Measurements from ENCODE around the gene FGG. TPM values are rescaled to one million over a fixed set of nuclear protein-coding genes. Genes with fewer than 3 reads are reported as not detected.

The FGG gene
- total and polyA plus RNA-seq, 10 of the 15 experiments (the other 5 are each of a cell fraction or from before 2014, with no cell fraction given), result 1.8 TPM; not detected in 9

GRCh38 chr4:154642373-154643009, 30.0 kb upstream of the FGG start:
- ChIA-PET POLR2A (no interaction called here), RAD21 (ENCODE audit: unreplicated experiment) (no interaction called here), SMC1A (ENCODE audit: uncharacterized antibody, unreplicated experiment) (interaction anchor here (1.0 kb wide), 1 partner anchor 25 kb away, joined by 3 read pairs; no protein-coding TSS in a partner anchor), CTCF (interaction anchor here (0.6 to 0.7 kb wide), 2 partner anchors 320 to 406 kb away, joined by 3 read pairs; no protein-coding TSS in a partner anchor)
- BruUV-seq (replicated peaks), result no TSS peak
- no peaks in the 10 kb centered on the region for H3K9me3 ChIP-seq (replicated peaks; ENCODE audit: control insufficient read depth, insufficient read depth, low read length)
- H3K4me3 ChIP-seq, result no peak overlapping the region
- ATAC-seq, result no peak
- H2AFZ ChIP-seq (ENCODE audit: control insufficient read depth, low read depth, low read length), result no peak overlapping the region
- intact Hi-C loops (cut with micrococcal nuclease; ENCODE audit: unreplicated experiment), result no loop called here
- no peak for FAIRE-seq
- H3K4me2 ChIP-seq (ENCODE audit: control insufficient read depth, insufficient read depth), result no peak overlapping the region
- H3K9ac ChIP-seq (ENCODE audit: control insufficient read depth, insufficient read depth, low read length), result no peak overlapping the region
- no peak overlapping the region for H3K27ac ChIP-seq (ENCODE audit: control insufficient read depth, insufficient read depth)
- H3K4me1 ChIP-seq (ENCODE audit: control insufficient read depth, insufficient read depth, low read length), result no peaks in the 10 kb centered on the region
- no peaks in the 10 kb centered on the region for H3K36me3 ChIP-seq (ENCODE audit: control insufficient read depth in 2 of 2, insufficient read depth in 2 of 2, low read length in 1 of 2)
- no peaks in the 10 kb centered on the region for H3K27me3 ChIP-seq (replicated peaks in 1 of 2; ENCODE audit: control insufficient read depth in 2 of 2, insufficient read depth in 2 of 2, low read length in 1 of 2)
- H4K20me1 ChIP-seq (ENCODE audit: control insufficient read depth, insufficient read depth), result no peaks in the 10 kb centered on the region
- no peaks in the 10 kb centered on the region for H3K79me2 ChIP-seq (ENCODE audit: control insufficient read depth, insufficient read depth, low read length)
- DNase-seq (ENCODE audit: low read depth, low spot score), result no peak
- WGBS (ENCODE audit: insufficient coverage, insufficient replicate concordance, low lambda C conversion rate, missing lambda C conversion rate), result 30% methylated on average over 5 of the region's 5 CpGs
- in situ Hi-C loops (cut with MboI), result no loop called here
- TF ChIP-seq PAX5 (IDR thresholded peaks at IDR 0.05; ENCODE audit: borderline replicate concordance, low read depth, low read length) (no peak), ZBTB33 (IDR thresholded peaks at IDR 0.05) (no peak), ZZZ3 (IDR thresholded peaks at IDR 0.05; ENCODE audit: control insufficient read depth, insufficient read length, low read depth) (no peak), IKZF2 (IDR thresholded peaks at IDR 0.05) (no peak), BACH1 (IDR thresholded peaks at IDR 0.05; ENCODE audit: borderline replicate concordance) (no peak), RAD51 (IDR thresholded peaks at IDR 0.05) (no peak), CUX1 (IDR thresholded peaks at IDR 0.05; ENCODE audit: insufficient replicate concordance, low read depth, low read length) (no peak), NFYA (IDR thresholded peaks at IDR 0.05; ENCODE audit: borderline replicate concordance, low read depth, low read length) (no peak), MYB (IDR thresholded peaks at IDR 0.05; ENCODE audit: borderline replicate concordance, low read depth, low read length) (no peak), ZNF384 (IDR thresholded peaks at IDR 0.05; ENCODE audit: borderline replicate concordance, low read depth, low read length) (no peak), HCFC1 (IDR thresholded peaks at IDR 0.05; ENCODE audit: low read length) (no peak), SRF (IDR thresholded peaks at IDR 0.05; ENCODE audit: low read depth in 2 of 2, low read length in 2 of 2) (no peak), TARDBP (IDR thresholded peaks at IDR 0.05; ENCODE audit: borderline replicate concordance) (no peak)
- TF ChIP-seq, protein P1, sequence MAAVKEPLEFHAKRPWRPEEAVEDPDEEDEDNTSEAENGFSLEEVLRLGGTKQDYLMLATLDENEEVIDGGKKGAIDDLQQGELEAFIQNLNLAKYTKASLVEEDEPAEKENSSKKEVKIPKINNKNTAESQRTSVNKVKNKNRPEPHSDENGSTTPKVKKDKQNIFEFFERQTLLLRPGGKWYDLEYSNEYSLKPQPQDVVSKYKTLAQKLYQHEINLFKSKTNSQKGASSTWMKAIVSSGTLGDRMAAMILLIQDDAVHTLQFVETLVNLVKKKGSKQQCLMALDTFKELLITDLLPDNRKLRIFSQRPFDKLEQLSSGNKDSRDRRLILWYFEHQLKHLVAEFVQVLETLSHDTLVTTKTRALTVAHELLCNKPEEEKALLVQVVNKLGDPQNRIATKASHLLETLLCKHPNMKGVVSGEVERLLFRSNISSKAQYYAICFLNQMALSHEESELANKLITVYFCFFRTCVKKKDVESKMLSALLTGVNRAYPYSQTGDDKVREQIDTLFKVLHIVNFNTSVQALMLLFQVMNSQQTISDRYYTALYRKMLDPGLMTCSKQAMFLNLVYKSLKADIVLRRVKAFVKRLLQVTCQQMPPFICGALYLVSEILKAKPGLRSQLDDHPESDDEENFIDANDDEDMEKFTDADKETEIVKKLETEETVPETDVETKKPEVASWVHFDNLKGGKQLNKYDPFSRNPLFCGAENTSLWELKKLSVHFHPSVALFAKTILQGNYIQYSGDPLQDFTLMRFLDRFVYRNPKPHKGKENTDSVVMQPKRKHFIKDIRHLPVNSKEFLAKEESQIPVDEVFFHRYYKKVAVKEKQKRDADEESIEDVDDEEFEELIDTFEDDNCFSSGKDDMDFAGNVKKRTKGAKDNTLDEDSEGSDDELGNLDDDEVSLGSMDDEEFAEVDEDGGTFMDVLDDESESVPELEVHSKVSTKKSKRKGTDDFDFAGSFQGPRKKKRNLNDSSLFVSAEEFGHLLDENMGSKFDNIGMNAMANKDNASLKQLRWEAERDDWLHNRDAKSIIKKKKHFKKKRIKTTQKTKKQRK (IDR thresholded peaks at IDR 0.05; ENCODE audit: low read depth, low read length), result no peak

Data from GM12878 (cell line).